SK-N-SH treated with all-trans-retinoic acid at 6 μM for 48 hours (cell line): ENCODE data around the gene CELF4.

Experiments used
- ATAC-seq: fragments of 200-7000 bp; cut with Tn5 transposase; 3 replicates; pipeline ENCODE4 v1.9.1; 2020; ENCODE audit warnings: mild to moderate bottlenecking, moderate library complexity
- ARNTL ChIP-seq: fragments of 450-650 bp; formaldehyde crosslinking; IDR thresholded peaks from 2 replicates; pipeline ENCODE4 v1.5.0; 2020; ENCODE audit warnings: low read depth, mild to moderate bottlenecking, moderate library complexity, borderline replicate concordance
- CREB5 ChIP-seq: fragments of 250-450 bp; sonication (Bioruptor Pico); IDR thresholded peaks from 2 replicates; pipeline ENCODE4 v1.5.1; 2020; ENCODE audit warnings: low read depth, mild to moderate bottlenecking, moderate library complexity
- CSDC2 ChIP-seq: fragments of 250-450 bp; sonication (Bioruptor Pico); IDR thresholded peaks from 2 replicates; pipeline ENCODE4 v1.5.0; 2020; ENCODE audit warnings: mild to moderate bottlenecking, moderate library complexity
- CSRNP3 ChIP-seq: fragments of 250-450 bp; sonication (Bioruptor Pico); IDR thresholded peaks from 2 replicates; pipeline ENCODE4 v1.5.1; 2021; ENCODE audit warnings: mild to moderate bottlenecking, moderate library complexity
- ESRRG ChIP-seq: fragments of 250-450 bp; sonication (Bioruptor Pico); IDR thresholded peaks from 2 replicates; pipeline ENCODE4 v1.6.1; 2021; ENCODE audit warnings: mild to moderate bottlenecking
- GLIS3 ChIP-seq: fragments of 250-450 bp; sonication (Bioruptor Pico); IDR thresholded peaks from 2 replicates; pipeline ENCODE4 v1.5.0; 2020; ENCODE audit warnings: mild to moderate bottlenecking, moderate library complexity
- ISL1 ChIP-seq: fragments of 250-450 bp; sonication (Bioruptor Pico); IDR thresholded peaks from 2 replicates; pipeline ENCODE4 v2.1.2; 2022; ENCODE audit warnings: mild to moderate bottlenecking, moderate library complexity
- OSR1 ChIP-seq: fragments of 250-450 bp; sonication (Bioruptor Pico); IDR thresholded peaks from 2 replicates; pipeline ENCODE4 v1.8.0; 2022; ENCODE audit warnings: moderate library complexity, mild to moderate bottlenecking, inconsistent platforms
- PATZ1 ChIP-seq: fragments of 250-450 bp; sonication (Bioruptor Pico); IDR thresholded peaks from 2 replicates; pipeline ENCODE4 v1.8.0; 2020; ENCODE audit warnings: mild to moderate bottlenecking, moderate library complexity, borderline replicate concordance
- POU6F1 ChIP-seq: fragments of 250-450 bp; sonication (Bioruptor Pico); IDR thresholded peaks from 2 replicates; pipeline ENCODE4 v1.8.0; 2021; ENCODE audit warnings: low read depth, mild to moderate bottlenecking, moderate library complexity, borderline replicate concordance
- PPARA ChIP-seq: fragments of 250-450 bp; sonication (Bioruptor Pico); IDR thresholded peaks from 2 replicates; pipeline ENCODE4 v1.5.0; 2020; ENCODE audit warnings: mild to moderate bottlenecking, borderline replicate concordance
- RARB ChIP-seq: fragments of 250-450 bp; sonication (Bioruptor Pico); IDR thresholded peaks from 2 replicates; pipeline ENCODE4 v1.8.0; 2021; ENCODE audit warnings: mild to moderate bottlenecking, moderate library complexity
- SNAI2 ChIP-seq: fragments of 250-450 bp; sonication (Bioruptor Pico); IDR thresholded peaks from 2 replicates; pipeline ENCODE4 v1.5.0; 2020; ENCODE audit warnings: mild to moderate bottlenecking, moderate library complexity
- TCF4 ChIP-seq: fragments of 250-450 bp; sonication (Bioruptor Pico); IDR thresholded peaks from 2 replicates; pipeline ENCODE4 v1.8.0; 2021; ENCODE audit warnings: mild to moderate bottlenecking, moderate library complexity, borderline replicate concordance
- TOX ChIP-seq: fragments of 250-450 bp; sonication (Bioruptor Pico); IDR thresholded peaks from 2 replicates; pipeline ENCODE4 v1.8.0; 2021; ENCODE audit warnings: mild to moderate bottlenecking, moderate library complexity, borderline replicate concordance
- TSHZ2 ChIP-seq: fragments of 250-450 bp; sonication (Bioruptor Pico); IDR thresholded peaks from 2 replicates; pipeline ENCODE4 v1.5.0; 2020; ENCODE audit warnings: mild to moderate bottlenecking, moderate library complexity
- ZC3H10 ChIP-seq: fragments of 250-450 bp; sonication (Bioruptor Pico); IDR thresholded peaks from 2 replicates; pipeline ENCODE4 v1.5.1; 2021; ENCODE audit warnings: mild to moderate bottlenecking, moderate library complexity
- ZFP3 ChIP-seq: fragments of 250-450 bp; sonication (Bioruptor Pico); IDR thresholded peaks from 2 replicates; pipeline ENCODE4 v1.5.0; 2020; ENCODE audit warnings: mild to moderate bottlenecking, moderate library complexity
- ZFP30 ChIP-seq: fragments of 450-650 bp; formaldehyde crosslinking; IDR thresholded peaks from 2 replicates; pipeline ENCODE4 v1.5.0; 2022; ENCODE audit warnings: mild to moderate bottlenecking, moderate library complexity
- ZNF565 ChIP-seq: fragments of 450-650 bp; formaldehyde crosslinking; conservative IDR thresholded peaks from 2 replicates; pipeline ENCODE4 v1.5.0; 2020; ENCODE audit warnings: low read depth, mild to moderate bottlenecking, moderate library complexity
- ZNF70 ChIP-seq: fragments of 450-650 bp; formaldehyde crosslinking; IDR thresholded peaks from 2 replicates; pipeline ENCODE4 v1.5.0; 2020; ENCODE audit warnings: mild to moderate bottlenecking, moderate library complexity
- ZNF8 ChIP-seq: fragments of 450-650 bp; formaldehyde crosslinking; IDR thresholded peaks from 2 replicates; pipeline ENCODE4 v1.5.0; 2020; ENCODE audit warnings: mild to moderate bottlenecking, moderate library complexity

The CELF4 gene

GRCh38 chr18:37272226-37272625 is 293.4 kb downstream of the CELF4 start (continued):
- no peak for TF ChIP-seq TSHZ2

GRCh38 chr18:37270666-37271052 is 294.9 kb downstream of the CELF4 start:
- ATAC-seq, result no peak
- no peak for TF ChIP-seq SNAI2
- no peak for TF ChIP-seq ZNF8 (CRISPR knock-in tag)
- TF ChIP-seq ZFP30 (CRISPR knock-in tag), result no peak
- TF ChIP-seq CREB5 (CRISPR knock-in tag), result no peak
- TF ChIP-seq ARNTL (CRISPR knock-in tag), result no peak
- no peak for TF ChIP-seq ZC3H10 (CRISPR knock-in tag)
- no peak for TF ChIP-seq ISL1 (CRISPR knock-in tag)
- TF ChIP-seq ZNF70, result no peak
- no peak for TF ChIP-seq ESRRG
- TF ChIP-seq TSHZ2, result no peak
- no peak for TF ChIP-seq PATZ1 (CRISPR knock-in tag)

GRCh38 chr18:37270038-37270665 is 295.4 kb downstream of the CELF4 start:
- ATAC-seq, result peak; percentile 37; the same call in 1 of the 3 replicates
- 0 out of 2 replicates have a peak, but pooled peaks have one; percentile 29 for TF ChIP-seq ZNF70
- peak; percentile 70 for TF ChIP-seq ISL1 (CRISPR knock-in tag)
- TF ChIP-seq ZC3H10 (CRISPR knock-in tag), result peak; percentile 80
- TF ChIP-seq ZFP30 (CRISPR knock-in tag), result peak; percentile 45; the same call in 1 of the 2 replicates
- TF ChIP-seq ZFP3, result peak; percentile 84
- peak; percentile 85; the same call in 1 of the 2 replicates for TF ChIP-seq OSR1
- TF ChIP-seq TOX, result peak; percentile 43; the same call in 1 of the 2 replicates
- TF ChIP-seq POU6F1, result no peak
- TF ChIP-seq CSRNP3 (CRISPR knock-in tag), result no peak
- peak; percentile 76; the same call in 1 of the 2 replicates for TF ChIP-seq ZNF565
- peak; percentile 86 for TF ChIP-seq PPARA
- 0 out of 2 replicates have a peak, but pooled peaks have one; percentile 56 for TF ChIP-seq GLIS3
- TF ChIP-seq CREB5 (CRISPR knock-in tag), result no peak
- TF ChIP-seq RARB (CRISPR knock-in tag), result 0 out of 2 replicates have a peak, but pooled peaks have one; percentile 41
- TF ChIP-seq TCF4 (CRISPR knock-in tag), result no peak
- peak; percentile 96 for TF ChIP-seq CSDC2 (CRISPR knock-in tag)
